ENCODE data around the gene WASF3.

DNA sequence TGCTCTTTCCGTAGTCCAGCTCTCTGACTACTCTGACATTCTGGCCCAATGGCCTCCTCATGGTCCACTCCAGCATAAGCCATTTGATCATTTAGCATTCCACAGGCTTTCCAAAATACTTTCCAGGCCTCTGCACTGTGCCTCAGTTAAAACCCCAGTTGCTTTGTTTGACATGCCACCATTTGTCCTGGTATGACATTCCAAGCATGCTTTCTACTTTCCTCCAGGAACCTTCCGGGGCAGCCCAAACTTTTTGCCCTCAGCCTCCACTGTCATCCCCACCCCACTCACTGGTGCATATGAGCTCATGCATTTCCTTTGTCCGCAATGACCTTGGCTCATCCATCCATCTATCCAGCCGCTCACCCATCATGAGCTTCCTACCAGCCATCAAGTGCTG, 41.8 kb upstream of the WASF3 start:
- TF ChIP-seq, protein P1, sequence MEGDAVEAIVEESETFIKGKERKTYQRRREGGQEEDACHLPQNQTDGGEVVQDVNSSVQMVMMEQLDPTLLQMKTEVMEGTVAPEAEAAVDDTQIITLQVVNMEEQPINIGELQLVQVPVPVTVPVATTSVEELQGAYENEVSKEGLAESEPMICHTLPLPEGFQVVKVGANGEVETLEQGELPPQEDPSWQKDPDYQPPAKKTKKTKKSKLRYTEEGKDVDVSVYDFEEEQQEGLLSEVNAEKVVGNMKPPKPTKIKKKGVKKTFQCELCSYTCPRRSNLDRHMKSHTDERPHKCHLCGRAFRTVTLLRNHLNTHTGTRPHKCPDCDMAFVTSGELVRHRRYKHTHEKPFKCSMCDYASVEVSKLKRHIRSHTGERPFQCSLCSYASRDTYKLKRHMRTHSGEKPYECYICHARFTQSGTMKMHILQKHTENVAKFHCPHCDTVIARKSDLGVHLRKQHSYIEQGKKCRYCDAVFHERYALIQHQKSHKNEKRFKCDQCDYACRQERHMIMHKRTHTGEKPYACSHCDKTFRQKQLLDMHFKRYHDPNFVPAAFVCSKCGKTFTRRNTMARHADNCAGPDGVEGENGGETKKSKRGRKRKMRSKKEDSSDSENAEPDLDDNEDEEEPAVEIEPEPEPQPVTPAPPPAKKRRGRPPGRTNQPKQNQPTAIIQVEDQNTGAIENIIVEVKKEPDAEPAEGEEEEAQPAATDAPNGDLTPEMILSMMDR (IDR thresholded peaks at IDR 0.05 in 4 of 5, conservative IDR thresholded peaks at IDR 0.05 in 1 of 5), result no peak
- no peak for TF ChIP-seq POLR2A (IDR thresholded peaks at IDR 0.05)

Data from gastrocnemius medialis (tissue), 4 donors.